ENCODE data around the gene SPOPL.
"Not testable (repeated sequence)": the region's sequence is repeated elsewhere in the genome, so short reads cannot be mapped to it uniquely, and the experiment has no call there.

Gene SPOPL

DNA sequence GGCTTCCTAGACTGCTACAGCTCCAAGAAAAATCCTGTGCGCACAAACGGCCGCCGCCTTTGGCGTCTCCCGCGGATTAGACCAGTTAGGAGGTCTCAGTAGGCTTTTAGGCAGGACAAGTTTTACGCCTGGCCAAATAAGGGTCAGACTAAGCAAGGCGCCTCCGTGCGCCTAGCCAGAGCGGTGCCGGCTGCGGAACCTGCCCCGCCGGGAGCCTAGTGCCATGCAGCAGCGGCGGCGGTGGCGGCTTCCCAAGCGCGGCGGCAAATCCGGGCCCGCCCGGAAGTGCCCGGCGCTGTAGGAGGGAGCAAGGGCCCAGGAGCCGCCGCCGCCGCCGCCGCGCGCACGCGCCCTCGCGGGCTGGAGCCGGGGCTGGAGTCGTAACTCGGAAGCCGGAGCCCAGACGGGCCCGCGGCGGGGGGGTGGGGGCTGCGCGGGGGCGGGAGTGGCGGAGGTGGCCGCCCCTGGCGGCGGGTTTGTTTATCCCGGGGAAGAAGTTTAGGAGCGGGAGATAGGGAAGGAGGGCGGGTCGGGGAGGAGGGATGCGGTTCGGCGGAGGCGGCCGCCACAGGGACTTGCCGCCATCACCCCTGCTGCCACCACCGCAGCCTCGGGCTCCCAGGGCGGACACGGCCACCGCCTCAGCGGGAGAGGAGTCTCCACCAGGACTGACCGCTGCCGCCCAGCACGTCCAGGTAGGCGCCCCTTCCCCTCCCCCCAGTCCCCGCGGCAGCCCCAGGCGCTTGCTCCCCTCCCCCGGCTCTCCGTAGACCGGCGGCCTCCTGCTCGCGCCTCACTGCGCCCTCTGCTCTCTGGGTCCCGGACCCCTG lies at the start of gene SPOPL:
TSS of gene SPOPL (plus strand) at position 346 of the 830 bp plus-strand sequence. CDS start 48,447 bp downstream, outside the sequence.
- DNase-seq (ENCODE audit: low spot score) = peak; percentile 84

DNA sequence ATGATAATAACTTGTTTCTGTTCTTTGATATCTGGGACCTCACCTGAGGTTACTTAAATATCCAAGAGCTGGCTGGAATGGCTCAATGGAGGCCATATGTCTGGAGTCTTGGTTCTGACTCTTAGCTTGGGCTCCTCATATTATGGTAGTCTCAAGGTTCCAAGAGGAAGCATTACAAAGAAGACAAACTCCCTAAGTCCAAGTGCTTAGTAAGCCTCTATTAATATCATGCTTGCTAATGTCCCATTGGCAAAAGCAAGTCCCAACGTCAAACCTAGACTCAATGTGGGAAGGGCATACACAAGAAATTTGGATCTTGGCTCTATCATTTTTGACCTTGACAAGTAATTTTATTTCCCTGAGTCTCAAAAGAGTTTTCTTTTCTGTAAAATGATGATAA lies 49.2 kb upstream of the SPOPL start:
- DNase-seq (ENCODE audit: low spot score) = no peak

DNA sequence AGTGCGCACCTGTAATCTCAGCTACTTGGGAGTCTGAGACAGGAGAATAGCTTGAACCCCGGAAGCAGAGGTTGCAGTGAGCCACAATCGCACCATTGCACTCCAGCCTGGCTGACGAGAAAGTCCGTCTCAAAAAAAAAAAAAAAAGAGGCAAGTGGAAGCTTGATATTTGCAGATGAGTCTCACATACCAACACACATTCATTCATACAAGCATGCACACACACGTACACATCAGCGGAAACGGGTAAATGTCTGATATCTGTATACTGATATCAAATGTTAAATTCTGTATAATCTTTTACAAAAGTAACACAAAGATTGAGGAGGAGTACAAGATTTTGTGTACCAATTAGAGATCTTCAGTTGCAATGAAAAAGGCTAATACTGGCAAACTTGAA lies 47.8 kb upstream of the SPOPL start:
- DNase-seq (ENCODE audit: low spot score) = no peak

DNA sequence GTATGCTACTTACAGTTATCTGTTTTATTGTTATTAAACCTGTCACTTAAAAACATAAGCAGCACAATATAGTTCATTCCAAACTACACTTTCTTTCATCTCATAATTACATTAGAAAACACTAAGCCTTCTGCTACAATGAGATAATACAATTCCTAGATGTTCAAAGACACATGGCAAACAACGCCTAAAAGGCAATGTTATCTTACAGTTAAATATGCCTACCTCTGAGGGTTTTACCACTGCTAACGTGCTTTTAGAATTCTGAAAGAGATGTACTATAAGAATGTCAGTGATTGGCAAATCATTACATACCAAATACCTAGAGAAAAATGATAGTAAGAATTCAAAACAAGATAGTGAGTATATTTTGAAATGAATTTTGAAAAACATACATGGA lies 46.8 kb upstream of the SPOPL start:
- DNase-seq (ENCODE audit: low spot score) = no peak

DNA sequence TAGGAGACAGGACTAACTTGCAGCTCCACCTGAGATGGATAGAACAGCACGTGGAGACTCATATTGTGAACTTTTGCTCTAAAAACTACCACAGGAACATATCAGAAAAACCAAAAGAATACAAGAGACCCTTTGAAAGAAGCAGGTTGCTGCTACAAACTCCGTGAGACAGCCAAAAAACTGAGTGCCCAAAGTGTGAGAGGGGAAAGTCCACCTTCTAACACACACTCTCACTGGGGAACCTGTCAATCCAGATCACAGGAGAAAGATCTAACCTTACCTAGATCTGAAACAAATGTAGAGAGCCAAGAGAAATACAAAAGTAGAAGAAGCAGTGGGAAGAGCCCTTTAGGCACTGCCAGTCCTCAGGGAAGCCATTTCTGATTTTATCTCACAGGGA lies 46.3 kb upstream of the SPOPL start:
- DNase-seq (ENCODE audit: low spot score) = no peak

DNA sequence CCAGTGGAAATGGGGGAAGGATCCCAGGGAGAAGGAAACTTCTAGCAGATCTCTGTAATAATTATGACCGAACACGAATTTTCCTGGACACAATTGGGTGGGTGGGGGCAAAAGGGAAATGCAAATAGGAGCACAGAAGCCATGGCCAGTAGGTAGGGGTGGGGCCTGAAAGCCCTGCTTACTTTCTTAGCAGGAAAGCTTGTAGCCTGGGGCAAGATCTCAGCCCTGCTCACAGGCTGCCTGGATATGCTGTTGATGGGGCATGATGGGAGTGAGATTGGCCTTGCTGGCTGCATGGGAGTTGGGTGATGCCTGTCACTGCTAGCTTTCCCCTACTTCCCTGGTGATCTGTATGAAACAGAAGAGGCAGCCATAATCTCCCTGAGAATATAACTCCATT lies 45.9 kb upstream of the SPOPL start:
- DNase-seq (ENCODE audit: low spot score) = no peak

DNA sequence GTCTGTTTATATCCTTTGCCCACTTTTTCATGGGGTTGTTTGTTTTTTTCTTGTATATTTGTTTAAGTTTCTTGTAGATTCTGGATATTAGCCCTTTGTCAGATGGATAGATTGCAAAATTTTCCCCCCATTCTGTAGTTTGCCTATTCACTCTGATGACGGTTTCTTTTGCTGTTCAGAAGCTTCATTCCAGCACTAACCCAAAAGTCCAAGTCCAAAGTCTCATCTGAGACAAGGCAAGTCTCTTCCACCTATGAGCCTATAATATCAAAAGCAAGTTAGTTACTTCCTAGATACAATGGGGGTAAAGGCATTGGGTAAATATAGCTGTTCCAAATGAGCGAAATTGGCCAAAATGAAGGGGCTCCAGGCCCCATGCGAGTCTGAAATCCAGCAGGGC lies 38.9 kb upstream of the SPOPL start:
- not testable (repeated sequence) for DNase-seq (ENCODE audit: low spot score)

DNA sequence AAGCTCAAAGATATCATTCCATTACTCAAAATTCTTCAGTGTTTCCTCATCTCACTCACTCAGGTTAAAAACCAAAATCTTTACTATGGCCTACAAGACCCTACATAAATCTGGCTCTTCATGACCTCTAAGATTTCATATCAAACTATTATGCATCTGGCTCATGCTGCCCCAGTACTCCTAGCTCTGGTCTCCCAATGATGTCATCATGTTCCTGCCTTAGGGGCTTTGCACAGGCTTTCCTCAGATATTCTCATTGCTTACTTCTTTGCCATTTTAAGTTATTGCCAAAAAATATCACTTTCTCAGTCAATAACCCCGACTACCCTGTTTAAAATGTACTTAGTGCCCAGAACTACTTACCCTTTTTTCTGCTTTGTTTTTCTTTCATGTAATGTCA lies 33.0 kb upstream of the SPOPL start:
- no peak for DNase-seq (ENCODE audit: low spot score)

DNA sequence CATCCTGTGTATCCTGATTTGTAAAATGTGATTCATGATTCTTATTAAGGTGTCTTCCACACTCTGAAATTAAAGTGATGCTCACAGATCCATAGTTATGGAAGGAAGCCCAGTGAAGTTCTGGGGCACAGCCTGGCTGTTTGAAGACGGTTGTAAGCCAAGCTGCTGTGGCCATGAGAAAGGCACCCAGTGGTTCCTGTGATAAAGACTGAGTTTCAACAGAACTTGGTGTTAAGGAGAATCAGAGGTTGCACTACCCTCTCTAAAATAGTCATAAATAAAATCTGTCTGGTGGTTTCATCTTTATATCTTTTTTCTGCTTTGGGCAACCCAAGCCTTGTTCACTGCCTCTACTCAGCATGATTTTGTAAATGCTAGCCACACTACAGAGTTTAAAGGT lies 32.2 kb upstream of the SPOPL start:
- DNase-seq (ENCODE audit: low spot score) = no peak

DNA sequence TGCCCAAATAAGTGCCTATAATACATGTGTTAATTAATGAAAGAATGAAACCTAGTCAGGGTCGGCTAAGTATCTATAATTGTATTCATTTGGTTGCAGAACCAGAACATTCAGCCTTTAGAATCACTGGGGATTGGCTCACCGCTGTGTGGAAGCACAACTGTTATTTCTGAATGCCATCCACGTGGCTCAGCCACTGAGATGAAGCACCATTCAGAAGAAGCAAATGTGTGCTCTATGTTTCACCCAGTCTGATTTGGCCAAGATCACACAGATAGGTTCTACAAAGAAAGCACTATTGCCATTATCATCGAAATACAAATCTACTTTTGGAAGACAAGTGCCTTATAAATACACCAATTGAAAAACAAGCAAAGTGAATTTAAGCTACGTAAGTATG lies 30.6 kb upstream of the SPOPL start:
- no peak for DNase-seq (ENCODE audit: low spot score)

DNA sequence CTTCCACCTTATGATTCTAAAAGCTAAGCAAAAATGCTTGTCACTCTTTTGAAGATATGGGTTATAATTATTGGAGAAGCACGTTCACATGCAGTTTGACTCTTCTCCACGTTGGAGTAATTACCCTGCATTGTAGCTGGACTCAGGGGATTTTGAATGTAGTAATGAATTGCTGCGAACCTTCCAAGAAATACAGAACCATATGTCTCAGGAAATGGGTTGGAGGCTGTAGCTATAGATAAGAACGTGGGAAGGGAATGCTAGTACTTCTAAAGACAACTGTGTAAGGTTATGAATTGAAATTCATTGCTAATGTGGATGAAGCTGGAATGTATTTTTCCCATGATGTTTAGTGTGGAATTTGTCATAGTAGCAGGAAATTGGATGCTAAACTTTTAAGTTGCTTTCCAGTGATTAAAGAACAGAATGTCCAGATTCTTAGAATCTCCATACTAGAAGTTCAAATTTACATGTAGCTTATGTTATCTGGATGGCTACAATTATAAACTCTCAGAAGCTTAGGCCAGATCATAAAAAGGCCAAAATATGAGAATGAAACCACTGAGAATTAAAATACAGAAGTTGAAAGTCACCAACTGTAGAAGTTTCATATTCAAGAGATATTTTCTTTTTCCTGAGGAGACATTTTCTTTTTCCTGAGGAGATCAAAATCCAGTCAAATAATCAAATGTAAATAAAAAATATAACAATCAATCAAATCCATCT lies 27.3 kb upstream of the SPOPL start:
- DNase-seq (ENCODE audit: low spot score) = no peak

DNA sequence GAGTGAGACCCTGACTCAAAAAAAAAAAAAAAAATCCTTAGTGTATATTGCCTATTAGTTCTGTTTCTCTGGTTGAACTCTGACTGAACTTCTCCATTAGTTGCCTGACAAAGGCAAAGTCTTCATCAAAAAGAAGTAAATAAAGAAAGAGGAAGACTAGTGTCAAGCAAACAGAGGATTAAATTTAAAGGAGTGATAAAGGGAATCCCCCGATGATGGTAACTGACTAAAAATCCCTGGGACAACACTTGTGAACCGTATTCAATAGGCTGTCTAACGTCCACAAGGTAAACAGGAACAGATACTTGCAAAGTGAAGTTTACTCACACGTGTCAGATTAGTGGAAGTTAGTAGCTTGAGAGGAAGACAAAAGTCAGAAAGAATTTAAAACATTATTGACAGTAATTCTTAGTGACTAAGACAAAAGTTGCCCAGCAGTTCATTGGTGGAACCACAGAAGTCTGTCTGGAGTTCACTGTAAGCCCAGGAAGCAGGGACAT lies 26.2 kb upstream of the SPOPL start:
- DNase-seq (ENCODE audit: low spot score) = no peak

DNA sequence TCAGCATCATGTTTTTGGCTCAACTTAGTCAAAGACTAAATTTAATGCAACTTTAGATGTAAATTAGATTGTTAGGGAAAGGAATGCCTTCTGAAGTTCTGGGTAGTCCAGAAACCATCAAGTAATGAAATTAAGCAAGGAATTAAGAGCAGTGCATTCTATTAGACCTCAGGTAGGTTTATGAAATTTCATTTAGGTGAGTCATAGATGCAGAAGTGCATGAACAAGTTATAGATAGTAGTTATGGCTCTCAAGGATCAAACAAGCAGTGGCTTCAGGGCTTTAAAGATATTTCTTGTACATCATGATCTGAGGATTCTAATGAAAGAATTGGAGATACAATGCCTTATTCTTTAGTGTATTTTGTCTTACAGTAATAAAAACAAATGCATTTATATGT lies 25.4 kb upstream of the SPOPL start:
- DNase-seq (ENCODE audit: low spot score) = no peak

DNA sequence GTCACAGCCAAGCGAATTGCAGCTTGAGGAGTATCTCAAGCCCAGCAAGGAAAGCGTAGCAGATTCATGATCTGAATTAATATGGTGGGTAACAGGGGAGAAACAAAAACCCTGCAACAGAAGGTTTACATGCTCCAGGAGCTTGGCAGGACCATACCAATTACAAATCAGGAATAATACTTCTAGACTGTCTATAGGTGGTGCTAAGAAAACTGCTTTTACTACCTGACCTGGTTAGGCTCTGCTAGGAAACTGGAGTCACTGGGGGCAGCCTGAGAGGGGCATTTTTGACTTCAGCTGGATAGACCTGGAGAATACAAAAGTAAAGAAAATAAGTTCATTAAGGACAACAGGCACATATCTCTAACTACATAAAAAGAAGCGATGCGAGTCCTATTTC lies 24.6 kb upstream of the SPOPL start:
- no peak for DNase-seq (ENCODE audit: low spot score)

DNA sequence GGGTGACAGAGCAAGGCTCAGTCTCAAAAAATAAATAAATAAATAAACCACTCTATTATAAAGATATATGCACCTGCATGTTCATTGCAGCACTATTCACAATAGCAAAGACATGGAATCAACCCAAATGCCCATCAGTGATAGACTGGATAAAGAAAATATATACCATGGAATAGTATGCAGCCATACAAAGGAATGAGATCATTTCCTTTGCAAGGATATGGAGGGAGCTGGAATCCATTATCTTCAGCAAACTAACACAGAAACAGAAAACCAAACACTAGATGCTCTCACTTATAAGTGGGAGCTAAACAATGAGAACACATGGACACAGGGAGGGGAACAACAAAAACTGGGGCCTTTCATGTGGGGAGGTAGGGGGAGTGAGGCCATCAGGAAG lies 18.8 kb upstream of the SPOPL start:
- DNase-seq (ENCODE audit: low spot score) = not testable (repeated sequence)

DNA sequence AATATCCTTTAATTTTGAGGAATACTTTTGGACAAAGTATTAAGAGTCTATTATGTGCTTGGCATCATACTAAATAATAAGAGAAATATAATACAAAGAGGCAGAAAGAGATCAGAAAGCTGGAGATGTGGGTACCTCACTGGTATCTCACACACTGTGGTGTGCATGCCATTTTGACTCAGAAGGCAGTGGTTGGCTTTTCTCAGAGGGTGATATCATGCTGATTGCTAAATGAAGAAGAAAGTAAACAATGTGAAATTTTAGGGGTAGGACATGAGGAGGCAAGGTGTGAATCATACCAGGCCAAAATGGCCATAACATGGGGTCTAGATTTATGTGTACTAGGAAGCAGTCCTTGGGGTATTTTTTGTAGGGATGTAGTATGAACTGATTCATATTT lies 16.6 kb upstream of the SPOPL start:
- no peak for DNase-seq (ENCODE audit: low spot score)

DNA sequence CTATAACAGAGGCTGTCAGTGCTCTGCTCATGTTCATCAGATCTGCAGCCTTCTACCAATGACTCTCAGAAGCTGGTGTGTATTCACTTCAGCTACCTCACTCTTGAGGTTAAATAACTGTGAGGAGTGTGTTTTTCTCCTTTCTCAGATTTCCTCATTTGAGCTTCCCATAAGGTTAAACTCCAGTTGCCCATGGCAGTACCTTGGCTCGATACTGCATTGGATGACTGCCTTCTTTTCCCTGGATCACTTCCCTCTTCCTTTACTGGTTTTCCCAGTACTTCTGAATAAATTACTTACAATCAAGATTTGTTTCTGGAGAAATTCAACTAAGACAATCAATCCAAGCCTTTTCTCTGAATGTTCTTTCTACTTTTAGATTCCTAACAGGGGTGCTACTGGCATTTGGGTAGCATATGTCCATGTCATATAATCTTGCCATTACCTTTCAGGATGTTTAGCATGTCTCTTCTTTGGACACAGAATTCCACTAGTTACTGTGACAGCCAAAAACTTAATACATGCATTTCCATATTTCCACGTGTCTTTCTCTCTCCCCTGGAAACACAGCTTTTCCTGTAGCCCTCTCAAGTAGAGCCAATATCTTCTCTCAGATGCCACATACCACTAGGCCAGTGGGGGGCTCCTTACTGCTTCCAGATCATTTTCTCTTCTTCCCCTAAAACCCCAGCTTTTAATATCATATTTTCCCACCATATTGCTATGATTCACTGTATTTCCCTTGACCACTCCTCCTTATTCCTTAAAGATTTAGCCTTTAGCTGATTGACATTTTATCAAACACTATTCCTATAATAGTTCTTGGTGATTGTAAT lies 15.0 kb upstream of the SPOPL start:
- DNase-seq (ENCODE audit: low spot score) = no peak

DNA sequence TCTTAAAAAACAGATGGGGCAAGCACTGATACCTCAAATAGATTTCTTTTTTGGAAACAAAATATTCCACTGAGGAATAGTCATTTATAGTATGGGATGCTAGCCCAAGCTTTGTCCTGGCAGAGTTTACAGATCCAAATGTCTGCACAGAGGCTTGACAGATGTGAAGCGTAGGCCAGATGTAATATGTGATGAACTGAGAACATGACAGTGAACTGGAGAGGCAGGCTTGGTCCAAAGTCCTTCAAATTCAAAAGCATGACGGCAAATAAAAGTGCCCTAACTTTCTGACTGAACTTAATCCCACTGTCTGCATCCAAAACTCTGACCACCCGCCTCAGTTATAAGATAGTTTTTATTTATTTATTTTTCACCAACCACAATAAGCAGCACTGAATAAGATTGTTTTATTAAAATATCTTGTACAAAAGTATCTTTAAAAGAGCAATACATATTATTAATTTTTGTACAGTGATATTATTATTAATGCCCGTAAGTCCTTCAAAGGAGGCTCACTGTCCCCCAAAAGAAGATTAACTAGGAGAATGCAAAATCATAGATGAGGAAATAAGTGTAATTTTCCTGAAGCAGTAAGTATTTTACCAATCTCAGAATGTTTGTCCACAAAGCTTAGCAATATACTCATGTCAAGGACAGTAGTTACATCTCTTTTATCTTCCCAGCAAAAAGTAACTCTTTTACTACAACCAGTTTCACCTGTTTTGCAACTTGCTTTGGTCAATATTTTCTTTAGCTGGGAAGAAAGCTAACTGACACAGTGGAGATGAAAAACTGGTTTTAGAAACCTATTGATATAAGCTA lies 10.7 kb upstream of the SPOPL start:
- DNase-seq (ENCODE audit: low spot score) = no peak

DNA sequence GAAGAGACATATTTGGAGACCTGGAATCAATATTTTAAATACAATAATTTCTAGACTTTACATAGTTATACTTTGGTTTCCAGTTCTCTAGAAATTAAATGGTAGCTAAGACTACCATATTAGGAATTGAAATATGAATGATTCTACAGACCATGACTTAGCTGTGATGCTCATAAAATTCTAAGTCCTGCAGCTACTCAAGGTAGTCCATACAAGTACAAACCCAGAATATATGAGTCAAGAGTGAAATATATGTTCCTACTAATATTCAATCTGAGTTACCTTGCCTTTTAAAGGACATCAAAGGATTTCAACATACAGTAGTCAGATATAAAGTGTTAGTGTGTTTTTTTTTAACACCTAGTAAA lies 10.1 kb upstream of the SPOPL start:
- DNase-seq (ENCODE audit: low spot score) = no peak

DNA sequence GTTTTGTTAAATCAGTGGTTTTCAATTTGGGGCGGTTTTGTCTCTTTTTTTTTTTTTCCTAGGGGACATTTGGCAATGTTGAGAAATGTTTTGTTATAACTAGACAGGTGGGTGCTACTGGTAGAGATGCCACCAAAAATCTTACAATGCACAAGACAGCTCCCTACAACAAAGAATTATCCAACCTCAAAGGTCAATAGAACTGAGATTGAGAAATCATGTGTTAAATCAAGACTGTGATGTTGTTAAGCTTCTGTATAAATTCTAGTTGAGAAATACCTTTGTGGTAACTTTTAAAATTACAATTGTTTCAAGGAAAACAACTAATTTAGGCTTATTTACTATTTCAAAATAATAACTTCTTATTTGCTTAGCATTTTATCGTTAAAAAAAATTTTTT lies 9.4 kb upstream of the SPOPL start:
- DNase-seq (ENCODE audit: low spot score) = no peak

DNA sequence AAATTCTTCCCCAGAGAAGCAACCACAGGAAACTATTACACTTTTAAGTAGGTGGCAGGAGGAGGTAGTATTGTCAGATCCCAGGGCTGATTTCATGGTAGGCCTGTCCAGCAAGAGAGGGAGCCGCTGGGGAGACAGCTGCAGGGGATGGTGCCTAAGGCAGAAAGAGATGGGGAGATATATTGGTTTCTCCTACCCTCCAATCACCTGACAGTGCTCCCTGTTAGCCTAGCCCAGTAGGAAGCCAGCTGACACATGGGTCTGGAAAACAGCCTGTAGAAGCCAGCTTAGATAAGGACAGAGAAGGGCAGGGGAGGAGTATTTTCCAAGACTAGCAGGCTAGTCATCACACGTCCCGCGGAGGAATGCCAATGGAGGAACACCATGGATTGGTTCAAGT lies 8.2 kb upstream of the SPOPL start:
- no peak for DNase-seq (ENCODE audit: low spot score)

Data from CD4-positive, alpha-beta T cell treated with Interleukin-6 at 100 ng/mL for 8 hours (primary cell).